ENCODE data around the gene PDE6B. TPM values are rescaled to one million over a fixed set of nuclear protein-coding genes. Genes with fewer than 3 reads are reported as not detected.

The PDE6B gene
- polyA plus RNA-seq, 2 donors, result 0.41 to 0.89 TPM

- Histone ChIP-seq H3K27me3 (ENCODE audit: control insufficient read depth in 1 of 2, insufficient read depth in 2 of 2, low read length in 2 of 2) (no peaks in the 10 kb centered on the region), H3K36me3 (ENCODE audit: control insufficient read depth in 2 of 2, insufficient read depth in 2 of 2, low read length in 1 of 2) (no peaks in the 10 kb centered on the region), H3K9me3 (ENCODE audit: control insufficient read depth in 2 of 2, insufficient read depth in 1 of 2, low read depth in 1 of 2, low read length in 1 of 2) (peaks cover 8 to 22% of the 10 kb centered on the region in 2 donors), H3K4me3 (ENCODE audit: low read depth in 1 of 2, low read length in 2 of 2) (no peak overlapping the region), H3K4me1 (ENCODE audit: control insufficient read depth in 2 of 2, insufficient read depth in 2 of 2, low read length in 1 of 2) (no peaks in the 10 kb centered on the region), H3K27ac (ENCODE audit: low read depth in 2 of 2, low read length in 1 of 2) (no peak overlapping the region)
- WGBS, 2 donors, result 83 to 84% methylated on average over 27 of the region's 27 CpGs
Measured at GRCh38 chr4:628821-629635, 3.7 kb downstream of the PDE6B start.

- Histone ChIP-seq H3K4me1 (ENCODE audit: control insufficient read depth in 2 of 2, insufficient read depth in 2 of 2, low read length in 1 of 2) (no peaks in the 10 kb centered on the region), H3K4me3 (ENCODE audit: low read depth in 1 of 2, low read length in 2 of 2) (no peak overlapping the region), H3K36me3 (ENCODE audit: control insufficient read depth in 2 of 2, insufficient read depth in 2 of 2, low read length in 1 of 2) (no peaks in the 10 kb centered on the region), H3K27ac (ENCODE audit: low read depth in 2 of 2, low read length in 1 of 2) (no peak overlapping the region), H3K9me3 (ENCODE audit: control insufficient read depth in 2 of 2, insufficient read depth in 1 of 2, low read depth in 1 of 2, low read length in 1 of 2) (peaks cover 8 to 22% of the 10 kb centered on the region in 2 donors), H3K27me3 (ENCODE audit: control insufficient read depth in 1 of 2, insufficient read depth in 2 of 2, low read length in 2 of 2) (no peaks in the 10 kb centered on the region)
- WGBS, 2 donors, result 76 to 85% methylated on average over 9 of the region's 9 CpGs
Measured at GRCh38 chr4:629636-629914, 4.2 kb downstream of the PDE6B start.

- Histone ChIP-seq H3K9me3 (ENCODE audit: control insufficient read depth in 2 of 2, insufficient read depth in 1 of 2, low read depth in 1 of 2, low read length in 1 of 2) (peaks cover 8 to 22% of the 10 kb centered on the region in 2 donors), H3K4me3 (ENCODE audit: low read depth in 1 of 2, low read length in 2 of 2) (no peak overlapping the region), H3K27me3 (ENCODE audit: control insufficient read depth in 1 of 2, insufficient read depth in 2 of 2, low read length in 2 of 2) (no peaks in the 10 kb centered on the region), H3K4me1 (ENCODE audit: control insufficient read depth in 2 of 2, insufficient read depth in 2 of 2, low read length in 1 of 2) (no peaks in the 10 kb centered on the region), H3K27ac (ENCODE audit: low read depth in 2 of 2, low read length in 1 of 2) (no peak overlapping the region), H3K36me3 (ENCODE audit: control insufficient read depth in 2 of 2, insufficient read depth in 2 of 2, low read length in 1 of 2) (no peaks in the 10 kb centered on the region)
- 51 to 55% methylated on average over 20 of the region's 20 CpGs for WGBS, 2 donors
Measured at GRCh38 chr4:629915-630641, 4.7 kb downstream of the PDE6B start.

- Histone ChIP-seq H3K36me3 (ENCODE audit: control insufficient read depth in 2 of 2, insufficient read depth in 2 of 2, low read length in 1 of 2) (no peaks in the 10 kb centered on the region), H3K27me3 (ENCODE audit: control insufficient read depth in 1 of 2, insufficient read depth in 2 of 2, low read length in 2 of 2) (no peaks in the 10 kb centered on the region), H3K4me3 (ENCODE audit: low read depth in 1 of 2, low read length in 2 of 2) (no peak overlapping the region), H3K27ac (ENCODE audit: low read depth in 2 of 2, low read length in 1 of 2) (no peak overlapping the region), H3K4me1 (ENCODE audit: control insufficient read depth in 2 of 2, insufficient read depth in 2 of 2, low read length in 1 of 2) (no peaks in the 10 kb centered on the region), H3K9me3 (ENCODE audit: control insufficient read depth in 2 of 2, insufficient read depth in 1 of 2, low read depth in 1 of 2, low read length in 1 of 2) (peaks cover 8 to 24% of the 10 kb centered on the region in 2 donors)
- WGBS, 2 donors, result 61 to 70% methylated on average over 9 of the region's 9 CpGs
Measured at GRCh38 chr4:630656-631055, 5.3 kb downstream of the PDE6B start.

DNA sequence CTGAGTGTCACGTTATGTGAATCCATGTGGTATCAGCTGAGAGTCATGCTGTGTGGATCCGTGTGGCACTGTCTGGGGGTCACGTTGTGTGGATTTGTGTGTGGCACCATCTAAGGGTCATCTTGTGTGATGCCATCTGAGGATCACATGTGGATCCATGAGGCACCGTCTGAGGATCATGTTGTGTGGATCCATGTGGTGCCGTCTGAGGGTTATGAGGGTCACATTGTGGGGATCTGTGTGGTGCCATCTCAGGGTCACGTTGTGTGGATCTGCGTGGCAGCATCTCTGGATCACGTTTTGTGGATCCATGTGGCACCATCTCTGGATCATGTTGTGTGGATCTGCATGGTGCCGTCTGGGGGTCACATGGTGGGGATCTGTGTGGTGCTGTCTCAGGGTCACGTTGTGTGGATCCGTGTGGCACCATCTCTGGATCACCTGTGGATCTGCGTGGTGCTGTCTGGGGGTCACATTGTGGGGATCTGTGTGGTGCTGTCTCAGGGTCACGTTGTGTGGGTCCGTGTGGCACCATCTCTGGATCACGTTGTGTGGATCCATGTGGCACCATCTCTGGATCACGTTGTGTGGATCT is 6.9 kb downstream of the PDE6B start:
- Histone ChIP-seq H3K9me3 (ENCODE audit: control insufficient read depth in 2 of 2, insufficient read depth in 1 of 2, low read depth in 1 of 2, low read length in 1 of 2) (peaks cover 8 to 24% of the 10 kb centered on the region in 2 donors), H3K4me3 (ENCODE audit: low read depth in 1 of 2, low read length in 2 of 2) (no peak overlapping the region), H3K36me3 (ENCODE audit: control insufficient read depth in 2 of 2, insufficient read depth in 2 of 2, low read length in 1 of 2) (no peaks in the 10 kb centered on the region), H3K27me3 (ENCODE audit: control insufficient read depth in 1 of 2, insufficient read depth in 2 of 2, low read length in 2 of 2) (no peaks in the 10 kb centered on the region), H3K4me1 (ENCODE audit: control insufficient read depth in 2 of 2, insufficient read depth in 2 of 2, low read length in 1 of 2) (no peaks in the 10 kb centered on the region), H3K27ac (ENCODE audit: low read depth in 2 of 2, low read length in 1 of 2) (no peak overlapping the region)
- WGBS, 2 donors, result 90 to 91% methylated on average over 16 of the region's 16 CpGs

DNA sequence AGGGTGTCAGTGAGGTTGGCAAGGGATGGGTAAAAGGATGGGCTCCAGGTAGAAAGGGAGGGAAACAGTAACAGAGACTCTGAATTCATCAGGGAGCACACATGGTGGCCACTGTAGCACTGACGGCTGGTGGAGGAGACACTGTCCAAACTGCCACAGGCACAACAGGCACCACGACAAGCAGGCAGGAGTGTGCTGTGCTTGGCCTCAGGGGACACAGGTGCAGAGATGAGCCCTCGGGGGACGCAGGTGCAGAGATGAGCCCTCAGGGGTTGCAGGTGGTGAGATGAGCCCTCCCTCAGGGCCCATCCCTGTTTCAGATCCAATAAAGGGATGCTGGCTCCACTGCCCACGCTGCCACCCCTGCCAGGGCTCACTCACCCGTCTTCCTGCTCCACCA is 7.6 kb downstream of the PDE6B start:
- Histone ChIP-seq H3K36me3 (ENCODE audit: control insufficient read depth in 2 of 2, insufficient read depth in 2 of 2, low read length in 1 of 2) (no peaks in the 10 kb centered on the region), H3K4me1 (ENCODE audit: control insufficient read depth in 2 of 2, insufficient read depth in 2 of 2, low read length in 1 of 2) (no peaks in the 10 kb centered on the region), H3K4me3 (ENCODE audit: low read depth in 1 of 2, low read length in 2 of 2) (no peak overlapping the region), H3K27ac (ENCODE audit: low read depth in 2 of 2, low read length in 1 of 2) (no peak overlapping the region), H3K9me3 (ENCODE audit: control insufficient read depth in 2 of 2, insufficient read depth in 1 of 2, low read depth in 1 of 2, low read length in 1 of 2) (peaks cover 8 to 24% of the 10 kb centered on the region in 2 donors), H3K27me3 (ENCODE audit: control insufficient read depth in 1 of 2, insufficient read depth in 2 of 2, low read length in 2 of 2) (no peaks in the 10 kb centered on the region)
- WGBS, 2 donors, result 73 to 80% methylated on average over 4 to 6 of the region's 6 CpGs

DNA sequence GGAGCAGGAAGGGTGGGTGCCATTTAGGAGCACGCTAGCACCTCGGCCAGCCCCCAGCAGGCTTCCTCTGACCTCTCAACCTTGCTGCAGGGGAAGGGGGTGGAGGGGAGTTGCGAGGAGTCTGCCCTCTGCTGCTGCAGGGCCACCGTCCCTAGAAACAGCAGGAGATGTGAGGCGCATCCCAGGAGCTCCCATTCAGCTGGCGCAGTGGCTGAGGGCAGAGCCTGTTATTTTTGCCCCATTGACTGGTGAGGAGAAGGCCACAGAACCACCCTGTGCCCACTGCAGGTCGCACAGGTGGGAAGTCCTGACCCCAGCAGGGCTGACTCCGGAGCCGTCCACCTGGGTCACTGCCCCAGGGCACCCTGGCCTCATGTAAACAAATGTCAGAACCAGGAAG is 8.0 kb downstream of the PDE6B start:
- H3K9me3 ChIP-seq (ENCODE audit: control insufficient read depth in 2 of 2, insufficient read depth in 1 of 2, low read depth in 1 of 2, low read length in 1 of 2), result peaks cover 8 to 24% of the 10 kb centered on the region in 2 donors
- no peaks in the 10 kb centered on the region for H3K4me1 ChIP-seq (ENCODE audit: control insufficient read depth in 2 of 2, insufficient read depth in 2 of 2, low read length in 1 of 2)
- no peaks in the 10 kb centered on the region for H3K36me3 ChIP-seq (ENCODE audit: control insufficient read depth in 2 of 2, insufficient read depth in 2 of 2, low read length in 1 of 2)
- H3K4me3 ChIP-seq (ENCODE audit: low read depth in 1 of 2, low read length in 2 of 2), result no peak overlapping the region
- H3K27me3 ChIP-seq (ENCODE audit: control insufficient read depth in 1 of 2, insufficient read depth in 2 of 2, low read length in 2 of 2), result no peaks in the 10 kb centered on the region
- 50 to 56% methylated on average over 9 of the region's 9 CpGs for WGBS, 2 donors
- H3K27ac ChIP-seq (ENCODE audit: low read depth in 2 of 2, low read length in 1 of 2), result no peak overlapping the region

DNA sequence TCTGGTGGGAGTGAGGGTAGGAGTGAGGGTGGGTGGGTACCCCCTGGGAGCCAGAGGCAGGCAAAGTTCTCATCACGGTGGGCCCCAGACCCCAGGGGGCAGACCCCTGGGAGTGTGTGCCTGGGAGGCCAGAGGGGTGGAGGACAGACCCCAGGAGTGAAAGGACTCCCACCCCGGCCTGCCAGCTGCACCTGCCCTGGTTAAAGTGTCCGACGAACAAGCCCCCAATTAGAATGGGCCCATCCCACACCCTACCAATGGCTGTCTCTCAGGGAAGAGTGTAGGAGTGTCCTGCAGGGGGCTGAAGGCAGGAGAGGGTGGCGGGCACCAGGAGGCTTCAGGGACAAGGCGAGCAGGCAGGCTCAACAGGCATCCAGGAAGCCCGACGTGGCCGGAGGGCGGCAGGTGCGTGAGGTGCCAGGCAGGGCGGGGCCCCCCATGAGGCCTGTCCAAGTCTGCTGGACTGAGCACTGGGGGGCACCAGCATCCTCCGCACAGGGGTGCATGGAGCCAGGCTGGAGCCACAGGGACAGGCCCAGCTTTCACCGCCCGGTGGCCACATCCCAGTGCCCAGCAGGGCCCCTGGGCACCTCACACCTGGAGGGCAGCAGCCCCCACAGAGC is 8.7 kb downstream of the PDE6B start:
- Histone ChIP-seq H3K4me3 (ENCODE audit: low read depth in 1 of 2, low read length in 2 of 2) (no peak overlapping the region), H3K4me1 (ENCODE audit: control insufficient read depth in 2 of 2, insufficient read depth in 2 of 2, low read length in 1 of 2) (no peaks in the 10 kb centered on the region), H3K27me3 (ENCODE audit: control insufficient read depth in 1 of 2, insufficient read depth in 2 of 2, low read length in 2 of 2) (no peaks in the 10 kb centered on the region), H3K9me3 (ENCODE audit: control insufficient read depth in 2 of 2, insufficient read depth in 1 of 2, low read depth in 1 of 2, low read length in 1 of 2) (peaks cover 8 to 24% of the 10 kb centered on the region in 2 donors), H3K27ac (ENCODE audit: low read depth in 2 of 2, low read length in 1 of 2) (no peak overlapping the region), H3K36me3 (ENCODE audit: control insufficient read depth in 2 of 2, insufficient read depth in 2 of 2, low read length in 1 of 2) (no peaks in the 10 kb centered on the region)
- WGBS, 2 donors, result 59 to 70% methylated on average over 14 to 15 of the region's 15 CpGs

DNA sequence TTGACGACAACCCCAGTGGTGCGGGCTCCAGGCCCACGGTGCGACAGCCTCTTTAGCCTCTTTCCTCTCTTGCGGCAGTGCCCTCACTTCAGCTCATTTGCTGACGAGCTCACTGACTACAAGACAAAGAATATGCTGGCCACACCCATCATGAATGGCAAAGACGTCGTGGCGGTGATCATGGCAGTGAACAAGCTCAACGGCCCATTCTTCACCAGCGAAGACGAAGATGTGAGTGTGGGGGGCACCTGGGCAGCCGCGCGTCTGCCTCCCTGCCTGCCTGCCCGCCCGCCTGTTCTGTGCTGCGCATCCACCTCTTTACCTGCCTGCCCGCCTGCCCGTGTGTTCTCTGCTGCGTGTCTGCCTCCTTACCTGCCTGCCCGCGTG is 9.2 kb downstream of the PDE6B start:
- H3K4me1 ChIP-seq (ENCODE audit: control insufficient read depth in 2 of 2, insufficient read depth in 2 of 2, low read length in 1 of 2), result no peaks in the 10 kb centered on the region
- H3K27ac ChIP-seq (ENCODE audit: low read depth in 2 of 2, low read length in 1 of 2), result no peak overlapping the region
- H3K27me3 ChIP-seq (ENCODE audit: control insufficient read depth in 1 of 2, insufficient read depth in 2 of 2, low read length in 2 of 2), result no peaks in the 10 kb centered on the region
- no peak overlapping the region for H3K4me3 ChIP-seq (ENCODE audit: low read depth in 1 of 2, low read length in 2 of 2)
- no peaks in the 10 kb centered on the region for H3K36me3 ChIP-seq (ENCODE audit: control insufficient read depth in 2 of 2, insufficient read depth in 2 of 2, low read length in 1 of 2)
- 67 to 72% methylated on average over 19 to 23 of the region's 23 CpGs for WGBS, 2 donors
- H3K9me3 ChIP-seq (ENCODE audit: control insufficient read depth in 2 of 2, insufficient read depth in 1 of 2, low read depth in 1 of 2, low read length in 1 of 2), result peaks cover 8 to 24% of the 10 kb centered on the region in 2 donors
